ENCODE measurements around the gene GOSR1.
"Not testable (repeated sequence)": the region's sequence is repeated elsewhere in the genome, so short reads cannot be mapped to it uniquely, and the experiment has no call there.

Gene GOSR1

DNA sequence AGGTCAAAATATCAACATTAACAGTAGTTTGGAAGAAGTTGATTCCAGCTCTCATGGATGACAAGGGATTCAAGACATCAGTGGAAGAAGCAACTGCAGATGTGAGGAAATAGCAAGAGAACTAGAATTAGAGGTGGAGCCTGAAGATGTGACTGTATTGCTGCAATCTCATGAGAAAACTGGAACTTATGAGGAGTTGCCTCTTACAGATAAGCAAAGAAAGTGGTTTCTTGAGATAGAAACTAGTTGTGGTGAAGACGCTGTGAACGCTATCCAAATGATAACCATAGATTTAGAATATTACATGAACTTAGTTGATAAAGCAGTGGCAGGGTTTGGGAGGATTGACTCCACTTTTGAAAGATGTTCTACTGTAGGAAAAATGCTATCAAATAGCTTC is 67.8 kb downstream of the GOSR1 start:
- no peak for DNase-seq (ENCODE audit: low spot score)

DNA sequence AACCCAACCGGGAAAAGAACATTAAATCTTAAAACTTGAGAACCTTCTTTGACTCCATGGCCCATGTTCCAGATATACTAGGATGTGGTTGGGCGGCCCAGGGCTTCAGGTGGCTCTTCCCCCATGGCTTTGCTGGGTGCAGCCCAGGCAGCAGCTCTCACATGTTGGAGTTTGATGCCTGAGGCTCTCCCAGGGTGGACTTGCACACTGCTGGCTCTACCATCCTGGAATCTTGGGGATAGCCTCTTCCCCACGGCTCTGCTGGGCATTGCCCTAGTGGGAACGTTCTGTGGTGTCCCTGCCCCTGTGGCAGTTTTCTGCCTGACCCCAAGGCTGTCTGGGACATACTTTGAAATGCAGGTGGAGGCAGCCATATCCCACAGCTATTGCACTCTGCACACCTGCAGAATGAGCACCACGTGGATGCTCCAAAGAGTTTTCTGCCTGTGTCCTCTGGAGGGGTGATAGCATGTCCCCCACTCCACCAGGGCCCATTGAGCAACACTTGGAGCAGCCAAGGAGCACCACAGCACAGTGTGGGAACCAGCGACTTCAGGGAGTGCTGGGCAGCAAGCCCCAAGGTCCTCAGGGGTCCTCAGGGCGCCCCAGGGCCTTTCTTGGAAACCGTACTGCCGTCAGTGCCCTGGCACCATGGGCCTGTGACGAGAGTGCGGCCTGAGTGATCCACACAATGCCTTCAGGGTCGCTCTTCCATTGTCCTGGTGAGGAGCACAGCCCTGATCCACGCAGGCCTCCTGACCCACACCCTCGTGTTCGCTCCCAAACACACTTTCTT is 70.8 kb downstream of the GOSR1 start:
- DNase-seq (ENCODE audit: low spot score): no peak

DNA sequence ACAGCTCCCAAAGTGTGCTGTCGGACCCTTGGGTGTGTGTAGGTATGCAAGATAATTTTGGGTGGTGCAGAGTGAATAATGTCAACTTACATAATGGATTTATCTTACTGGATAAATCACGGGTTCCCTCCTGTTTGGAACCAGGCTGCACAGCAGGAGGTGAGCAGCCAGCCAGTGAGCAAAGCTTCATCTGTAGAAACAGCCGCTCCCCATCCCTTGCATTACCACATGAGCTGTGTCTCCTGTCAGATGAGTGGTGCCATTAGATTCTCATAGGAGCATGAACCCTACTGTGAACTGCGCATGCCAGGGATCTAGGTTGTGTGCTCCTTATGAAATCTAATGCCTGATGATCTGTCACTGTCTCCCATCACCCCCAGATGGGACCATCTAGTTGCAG is 72.0 kb downstream of the GOSR1 start:
- DNase-seq (ENCODE audit: low spot score): not testable (repeated sequence)

DNA sequence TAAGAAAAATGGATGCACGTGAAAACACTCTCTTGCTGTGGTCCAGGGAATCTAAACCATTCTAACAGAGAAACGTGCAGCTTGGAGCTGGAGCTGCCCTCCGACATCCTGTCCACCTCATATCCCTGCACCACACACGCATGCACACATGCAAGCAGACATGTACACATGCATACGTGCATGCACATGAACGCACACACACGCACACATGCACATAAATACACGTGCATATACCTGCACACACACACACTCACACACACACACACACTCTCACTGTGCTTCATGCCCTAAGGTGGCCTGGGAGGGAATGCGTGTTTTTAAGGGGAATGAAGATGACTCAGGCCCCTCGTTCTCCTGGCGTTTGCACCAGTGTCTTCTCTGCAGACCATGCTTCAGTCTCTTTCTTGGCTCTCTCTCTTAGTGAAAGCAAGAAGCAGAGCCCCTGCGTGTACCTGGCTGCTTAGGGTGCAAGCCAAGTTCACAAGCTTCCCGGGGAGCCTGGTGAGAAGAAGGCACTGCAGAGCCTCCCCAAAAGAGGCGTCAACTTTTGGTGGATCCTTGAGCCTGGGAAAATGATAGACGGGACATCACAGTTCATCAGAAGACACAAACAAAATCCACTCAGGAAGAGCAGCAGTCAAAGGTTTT is 72.8 kb downstream of the GOSR1 start:
- no peak for DNase-seq (ENCODE audit: low spot score)

DNA sequence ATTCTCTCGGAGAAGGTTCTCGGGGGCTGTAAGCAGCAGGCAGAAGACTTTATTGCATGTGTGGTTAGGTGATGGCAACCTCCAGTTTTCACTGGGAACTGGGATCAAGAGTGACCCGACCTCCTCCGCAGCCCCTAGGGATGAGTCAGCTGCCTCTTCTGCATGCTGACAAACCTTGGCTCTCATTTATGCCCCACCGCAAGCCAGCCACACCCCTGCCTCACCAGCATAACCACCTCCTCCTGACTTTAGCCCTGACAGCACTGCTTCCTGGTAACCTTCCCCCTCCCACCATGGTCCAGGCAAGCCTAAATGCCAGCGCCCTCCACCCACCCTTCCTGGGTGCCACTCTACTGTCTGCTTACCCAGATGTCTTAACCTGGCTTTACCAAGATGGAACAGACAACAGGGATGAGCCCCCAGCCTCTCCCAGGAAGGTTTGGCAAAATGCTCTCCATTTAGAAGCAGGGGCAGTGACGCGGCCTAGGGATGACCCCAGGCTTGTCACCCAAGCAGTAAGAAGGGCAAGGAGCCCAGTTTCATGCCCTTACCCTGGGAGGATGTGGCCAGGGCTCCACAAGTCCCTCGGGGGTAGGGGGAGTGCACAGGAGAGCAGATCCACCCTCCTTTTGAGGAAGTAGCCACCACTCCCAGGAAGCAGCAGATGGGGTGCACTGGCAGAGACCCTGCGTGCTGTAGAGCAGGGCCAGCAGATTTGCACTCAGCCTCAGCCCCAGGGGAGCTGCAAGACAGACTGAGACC is 73.5 kb downstream of the GOSR1 start:
- DNase-seq (ENCODE audit: low spot score): no peak

DNA sequence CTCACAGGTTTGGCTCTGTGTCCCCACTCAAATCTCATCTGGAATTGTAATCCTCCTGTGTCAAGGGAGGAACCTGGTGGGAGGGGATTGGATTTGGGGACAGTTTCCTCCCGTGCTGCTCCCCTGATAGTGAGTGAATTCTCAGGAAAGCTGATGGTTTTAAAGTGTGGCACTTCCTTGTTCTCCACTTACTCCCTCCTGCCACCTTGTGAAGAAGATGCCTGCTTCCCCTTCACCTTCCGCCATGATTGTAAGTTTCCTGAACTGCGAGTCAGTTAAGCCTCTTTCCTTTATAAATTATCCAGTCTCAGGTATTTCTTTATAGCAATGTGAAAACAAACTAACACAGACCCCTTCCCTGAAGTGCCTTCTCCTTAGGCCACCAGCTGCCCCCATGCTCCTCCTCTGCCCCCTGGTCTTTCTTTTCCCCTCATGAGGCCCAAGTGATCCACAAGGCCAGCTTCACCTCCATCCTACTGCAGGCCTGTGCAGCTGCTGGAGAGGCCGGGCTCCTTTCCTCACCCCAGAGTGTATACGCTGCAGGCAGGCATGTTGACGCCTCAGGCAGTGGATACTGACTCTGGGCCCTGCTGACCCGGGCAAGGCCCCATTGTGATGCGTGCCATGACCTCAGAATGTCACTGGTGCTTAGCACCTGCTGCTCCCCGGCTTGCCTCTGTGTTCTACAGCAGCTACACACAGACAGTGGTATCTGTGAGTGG is 74.2 kb downstream of the GOSR1 start:
- DNase-seq (ENCODE audit: low spot score): not testable (repeated sequence)

DNA sequence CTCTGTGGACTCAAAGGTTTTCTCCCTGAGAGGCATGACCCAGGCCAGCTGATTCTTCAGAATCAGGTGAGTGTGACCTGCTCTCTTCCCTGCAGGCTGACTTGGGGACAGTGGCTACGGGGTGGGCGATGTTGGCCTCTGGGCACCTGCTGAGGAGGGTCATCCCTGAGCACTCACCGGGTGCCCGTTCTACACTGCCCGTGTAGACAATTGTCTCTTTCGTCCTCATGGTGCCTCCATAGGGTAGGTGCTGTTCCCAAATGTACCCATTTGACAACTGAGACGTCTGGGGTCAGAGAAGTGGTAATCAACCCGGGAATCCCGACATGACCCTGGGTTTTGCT is 74.8 kb downstream of the GOSR1 start:
- DNase-seq (ENCODE audit: low spot score): no peak

DNA sequence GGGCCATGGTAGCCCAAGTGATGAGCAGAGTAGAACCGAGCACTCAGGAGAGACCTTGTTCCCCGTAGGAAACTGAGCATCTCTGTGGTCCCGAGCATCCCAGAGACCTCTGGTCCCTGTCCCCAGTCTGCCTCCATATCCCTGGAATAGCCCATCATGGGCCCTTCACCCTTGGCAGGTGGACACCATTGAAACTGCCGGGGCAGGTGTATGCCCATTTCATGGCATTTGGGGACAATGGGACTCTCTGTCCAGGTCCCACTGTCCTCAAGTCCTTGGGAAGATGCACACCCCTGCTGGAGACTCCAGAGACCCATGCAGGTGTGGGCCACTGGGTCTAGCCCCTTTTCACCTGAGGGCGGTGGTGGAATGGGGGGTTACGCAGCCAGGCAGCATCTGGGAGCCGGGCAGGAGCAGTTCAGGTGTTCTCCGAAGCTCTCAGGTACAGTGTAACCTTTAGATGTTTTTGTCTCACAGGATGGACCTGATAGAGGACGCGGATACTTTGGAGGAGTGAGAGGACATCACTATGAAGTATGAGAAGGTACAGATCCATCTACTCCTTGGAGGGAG is 75.9 kb downstream of the GOSR1 start:
- DNase-seq (ENCODE audit: low spot score): no peak

DNA sequence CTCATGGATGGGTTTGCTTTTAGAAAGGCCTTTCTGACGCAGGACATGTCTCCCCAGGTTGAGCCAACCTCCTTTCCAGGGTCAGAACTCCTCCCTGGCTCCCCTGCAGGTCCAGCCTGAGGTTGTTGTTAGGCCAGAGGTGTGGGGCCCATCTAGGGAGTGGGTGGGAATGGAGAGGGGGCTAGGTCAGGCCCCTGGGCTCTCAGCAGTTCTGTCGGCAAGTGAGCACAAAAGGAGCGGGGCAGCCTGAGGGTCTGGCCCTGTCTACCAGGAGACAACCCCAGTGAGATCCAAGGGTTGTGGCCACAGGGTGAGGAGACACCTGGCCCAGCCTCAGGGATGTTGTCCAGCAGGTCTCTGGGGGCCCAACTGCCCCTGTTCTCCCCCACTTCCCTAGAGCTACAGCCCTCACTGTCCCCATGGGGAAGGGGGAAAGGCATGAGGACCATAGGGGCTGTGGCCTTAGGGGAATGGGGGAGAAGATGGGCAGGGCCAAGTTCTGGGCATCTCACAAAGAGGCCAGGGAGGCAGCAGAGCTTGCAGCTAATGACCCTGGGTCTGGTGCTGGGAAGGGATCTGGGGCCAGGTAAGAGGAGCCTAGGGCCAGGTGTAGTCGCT is 76.7 kb downstream of the GOSR1 start:
- not testable (repeated sequence) for DNase-seq (ENCODE audit: low spot score)

DNA sequence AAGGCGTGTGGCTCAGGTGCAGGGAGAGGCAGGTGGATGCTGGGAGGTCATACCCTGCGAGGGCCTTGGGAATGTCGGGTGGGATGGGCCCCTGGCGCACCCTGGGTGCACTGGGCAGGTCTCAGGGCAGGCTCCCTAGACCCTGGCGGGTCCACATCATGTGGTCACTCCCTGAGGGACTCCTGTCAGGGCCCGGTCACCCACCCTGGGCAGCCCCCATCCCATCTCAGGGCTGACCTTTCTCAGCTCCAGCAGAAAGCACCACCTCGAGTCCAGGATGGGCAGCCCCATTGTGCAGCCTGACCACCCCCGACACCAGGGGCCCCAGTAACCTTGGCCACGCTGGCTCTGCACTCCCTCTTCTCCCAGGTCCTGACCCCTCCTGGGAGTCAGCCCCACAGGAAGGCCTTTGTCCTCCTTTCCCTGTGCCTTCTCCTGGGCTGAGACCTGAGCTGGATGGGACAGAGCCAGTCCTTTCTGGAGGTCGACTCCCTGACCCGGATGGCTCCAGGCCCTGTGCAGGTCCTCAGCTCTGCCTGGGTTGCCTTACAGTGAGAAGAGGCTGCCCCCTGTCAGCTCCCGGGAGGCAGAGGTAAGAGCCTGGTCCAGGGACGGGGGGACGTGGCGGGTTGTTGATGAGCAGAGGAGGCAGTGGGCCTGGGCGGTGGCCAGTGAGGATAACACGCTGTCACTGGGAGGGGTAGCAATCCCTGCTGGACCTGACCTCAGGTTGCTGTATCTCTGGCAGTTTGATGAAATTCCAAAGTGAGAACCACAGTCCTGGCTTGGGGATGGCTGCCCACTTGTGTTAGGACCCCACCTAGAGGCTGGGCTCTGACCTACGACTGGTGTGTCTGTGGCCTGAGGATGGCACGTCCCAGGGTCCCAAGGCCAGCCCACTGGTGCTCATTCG is 77.9 kb downstream of the GOSR1 start:
- DNase-seq (ENCODE audit: low spot score): no peak

DNA sequence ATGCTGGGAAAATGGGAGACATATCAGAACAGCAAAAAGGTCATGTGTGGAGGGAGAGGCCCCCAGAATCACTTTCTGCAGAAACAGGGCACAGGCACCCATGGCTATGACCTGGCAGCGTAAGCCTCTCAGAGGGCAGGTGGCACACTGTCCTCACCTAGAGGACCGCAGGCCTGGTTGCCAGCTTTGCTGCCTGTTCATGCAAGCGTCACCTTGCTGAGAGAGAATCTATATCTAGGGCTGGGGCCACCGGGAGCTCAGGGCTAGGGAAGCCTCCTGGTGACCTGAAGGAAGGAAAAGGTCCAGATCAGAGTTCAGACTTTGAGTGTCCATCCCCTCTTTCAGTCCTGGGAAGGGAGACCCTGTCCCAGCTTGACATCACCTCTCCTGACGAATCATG is 78.7 kb downstream of the GOSR1 start:
- DNase-seq (ENCODE audit: low spot score): no peak

DNA sequence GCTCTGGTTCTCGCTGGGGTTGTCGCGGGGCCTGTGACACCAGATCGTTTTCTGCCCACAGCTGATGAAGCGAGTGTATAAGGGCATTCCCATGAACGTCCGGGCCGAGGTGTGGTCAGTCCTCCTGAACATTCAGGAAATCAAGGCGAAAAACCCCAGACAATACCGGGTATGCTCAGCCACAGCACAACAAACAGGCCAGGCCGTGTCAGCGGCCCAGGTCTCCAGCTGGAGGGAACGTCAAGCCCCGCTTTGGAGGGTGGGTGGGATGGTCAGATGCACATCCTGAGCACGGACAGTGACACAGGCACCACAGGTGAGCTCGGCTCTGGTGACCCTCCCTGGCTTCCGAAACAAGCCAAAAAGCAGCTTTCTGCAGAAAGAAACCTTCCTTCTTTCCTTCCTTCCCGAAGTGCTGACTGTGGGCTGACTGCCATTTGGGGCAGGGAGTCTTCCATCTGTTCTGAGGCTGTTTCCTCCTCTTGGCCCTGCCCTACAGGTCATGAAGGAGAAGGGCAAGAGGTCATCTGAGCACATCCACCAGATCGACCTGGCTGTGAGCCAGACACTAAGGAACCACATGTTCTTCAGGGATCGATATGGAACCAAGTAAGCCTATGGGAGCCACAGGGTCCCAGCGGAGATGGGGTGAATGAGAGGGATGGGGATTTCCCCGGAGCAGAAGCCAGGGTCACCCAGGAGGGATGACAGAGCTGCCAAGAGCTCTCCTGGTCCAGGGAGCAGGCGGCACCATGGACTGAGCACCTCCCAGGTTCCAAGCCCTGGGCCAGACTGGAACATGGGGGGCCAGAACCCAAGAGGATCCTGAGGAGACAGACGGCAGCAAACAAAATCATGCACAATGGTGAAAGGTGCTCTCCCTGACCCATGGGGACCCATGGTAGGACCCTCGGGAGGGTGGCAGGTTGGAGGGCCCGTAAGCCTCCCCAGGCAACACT is 79.4 kb downstream of the GOSR1 start:
- no peak for DNase-seq (ENCODE audit: low spot score)

DNA sequence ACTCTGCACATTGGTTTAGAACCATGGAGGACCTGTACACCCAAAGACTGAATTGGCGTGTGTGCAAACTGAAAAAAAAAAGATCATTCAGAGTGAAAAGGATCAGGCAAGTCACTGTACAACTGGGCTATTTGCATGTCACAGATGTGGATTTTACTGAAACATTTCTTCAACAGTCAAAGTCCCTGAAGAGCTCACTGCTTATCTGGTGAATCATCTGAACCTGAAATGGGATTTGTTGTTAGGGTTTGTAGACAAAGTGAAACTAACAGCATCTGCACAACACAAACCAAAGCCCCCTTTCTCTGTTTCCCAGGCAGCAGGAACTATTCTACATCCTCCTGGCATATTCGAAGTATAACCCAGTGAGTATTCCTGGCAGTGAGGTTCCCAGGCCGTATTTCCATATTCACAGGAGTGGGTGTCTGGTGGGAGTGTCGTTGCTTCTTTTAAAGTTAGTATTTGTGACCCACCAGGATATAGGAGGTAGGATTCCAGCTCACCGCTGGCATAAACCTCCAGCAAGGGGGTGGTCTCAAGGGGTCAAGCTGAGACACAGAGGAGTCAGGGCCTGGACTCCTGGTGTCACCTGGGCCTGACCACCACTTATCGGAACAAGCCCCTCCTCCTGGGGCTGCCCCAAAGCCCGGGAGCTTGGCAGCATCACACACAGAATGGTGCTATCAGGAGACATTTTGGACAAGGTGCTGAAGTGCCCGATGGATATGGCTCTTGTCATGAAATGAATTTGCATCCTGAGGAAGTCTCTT is 80.9 kb downstream of the GOSR1 start:
- no peak for DNase-seq (ENCODE audit: low spot score)

DNA sequence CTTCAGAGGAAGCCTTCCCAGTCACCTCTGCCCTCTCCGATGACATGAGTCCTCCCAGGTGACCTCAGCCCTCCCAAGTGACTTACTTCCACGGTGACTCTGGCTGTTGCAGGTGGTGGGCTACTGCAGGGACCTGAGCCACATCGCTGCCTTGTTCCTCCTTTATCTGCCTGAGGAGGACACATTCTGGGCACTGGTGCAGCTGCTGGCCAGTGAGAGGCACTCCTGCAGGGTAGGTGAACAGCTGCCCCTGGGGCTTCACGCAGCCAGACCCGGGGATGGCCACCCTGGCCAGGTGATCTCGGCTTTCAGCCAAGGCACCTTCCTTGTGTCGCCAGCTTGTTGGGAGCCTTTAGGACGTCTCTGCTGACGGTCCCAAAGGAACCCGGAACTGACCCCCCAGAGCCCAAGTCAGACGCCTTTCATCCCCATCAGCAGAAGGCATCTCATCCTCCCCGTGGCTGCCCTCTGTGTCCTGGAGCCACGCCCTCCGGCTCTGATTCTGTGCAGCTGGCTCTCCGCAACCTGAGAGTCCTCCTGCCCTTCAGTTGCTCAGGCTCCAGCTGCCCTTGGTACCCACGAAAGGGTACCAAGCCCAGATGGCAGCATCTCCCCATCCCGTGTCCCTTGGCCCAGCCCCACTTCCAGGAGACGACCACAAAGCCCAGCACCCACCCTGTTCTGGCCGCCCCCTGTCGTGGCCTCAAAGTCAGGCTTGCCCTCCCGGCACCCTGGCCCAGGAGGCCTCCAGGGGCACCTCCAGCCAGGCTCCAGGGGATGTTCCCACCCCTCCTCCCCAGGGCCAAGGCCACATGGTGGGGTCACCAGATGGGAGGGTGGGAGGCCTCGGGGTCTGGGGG is 81.7 kb downstream of the GOSR1 start:
- no peak for DNase-seq (ENCODE audit: low spot score)

DNA sequence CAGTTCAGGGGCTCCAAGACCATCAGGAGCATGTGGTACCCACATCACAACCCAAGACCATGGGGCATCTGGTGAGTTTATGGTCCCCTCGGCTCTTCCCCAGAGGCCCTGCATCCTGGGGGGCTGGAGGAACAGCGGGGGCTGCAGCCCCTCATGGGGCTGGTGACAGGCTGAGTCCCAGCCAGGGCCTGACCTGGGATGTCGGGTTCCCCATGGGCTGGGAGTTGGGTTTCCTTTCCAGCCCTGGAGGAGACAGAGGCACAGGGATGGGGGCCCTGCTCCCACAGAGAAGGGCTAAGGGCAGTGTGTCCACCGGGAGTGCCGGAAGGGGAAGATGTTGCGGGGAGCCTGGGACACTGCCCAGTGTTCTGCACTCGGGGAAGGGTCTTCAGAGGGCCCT is 82.4 kb downstream of the GOSR1 start:
- no peak for DNase-seq (ENCODE audit: low spot score)

DNA sequence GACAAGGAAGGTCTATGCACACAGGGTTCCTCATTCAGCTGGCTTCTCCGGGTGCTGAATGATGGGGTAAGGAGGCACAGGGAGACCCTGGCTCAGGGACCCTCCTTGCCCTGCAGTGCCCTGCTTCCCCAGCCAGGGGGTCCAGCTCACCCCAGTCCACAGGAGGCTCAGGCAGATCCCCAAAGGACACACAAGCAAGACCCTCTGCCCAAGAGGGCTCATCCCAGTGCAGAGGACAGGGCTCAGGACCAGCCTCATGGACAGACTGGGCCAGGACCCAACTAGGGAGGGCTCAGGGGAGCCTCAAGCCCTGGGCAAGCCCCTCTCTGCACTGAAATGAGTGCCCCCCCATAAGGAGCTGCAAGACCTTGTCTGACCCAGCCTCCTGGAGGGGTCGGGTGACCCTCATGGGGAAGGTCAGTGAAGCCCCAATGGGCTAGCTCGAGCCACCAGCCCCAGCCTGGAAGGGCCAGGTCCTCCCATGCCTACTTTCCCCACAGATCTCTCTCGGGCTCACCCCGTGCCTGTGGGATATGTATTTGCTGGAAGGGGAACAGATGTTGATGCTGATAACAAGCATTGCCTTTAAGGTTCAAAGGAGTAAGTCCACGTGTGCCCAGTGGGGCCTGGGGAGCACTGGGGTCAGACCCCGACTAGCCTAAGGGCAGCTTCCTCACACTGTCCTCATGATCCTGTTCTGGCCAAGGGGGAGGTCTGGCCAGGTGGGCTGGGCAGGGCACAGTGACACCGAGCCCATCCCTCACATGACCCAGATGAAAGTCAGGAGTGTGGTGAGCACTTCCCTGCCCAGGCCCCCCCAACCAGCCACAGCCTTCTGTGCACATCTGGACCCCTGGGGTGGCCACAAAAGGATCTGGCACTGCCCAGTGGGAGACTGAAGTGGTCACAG is 83.2 kb downstream of the GOSR1 start:
- not testable (repeated sequence) for DNase-seq (ENCODE audit: low spot score)

DNA sequence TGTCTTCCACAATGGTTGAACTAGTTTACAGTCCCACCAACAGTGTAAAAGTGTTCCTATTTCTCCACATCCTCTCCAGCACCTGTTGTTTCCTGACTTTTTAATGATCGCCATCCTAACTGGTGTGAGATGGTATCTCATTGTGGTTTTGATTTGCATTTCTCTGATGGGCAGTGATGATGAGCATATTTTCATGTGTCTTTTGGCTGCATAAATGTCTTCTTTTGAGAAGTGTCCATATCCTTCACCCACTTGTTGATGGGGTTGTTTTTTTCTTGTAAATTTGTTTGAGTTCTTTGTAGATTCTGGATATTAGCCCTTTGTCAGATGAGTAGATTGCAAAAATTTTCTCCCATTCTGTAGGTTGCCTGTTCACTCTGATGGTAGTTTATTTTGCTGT is 84.6 kb downstream of the GOSR1 start:
- not testable (repeated sequence) for DNase-seq (ENCODE audit: low spot score)
